ENCODE measurements around the gene GPATCH2L.

GRCh38 chr14:76237349-76237990 is 85.7 kb downstream of the GPATCH2L start:
- TF ChIP-seq CTCF (IDR thresholded peaks at IDR 0.05; ENCODE audit: low read depth, low read length) (no peak), EZH2phosphoT487 (IDR thresholded peaks at IDR 0.05; ENCODE audit: low read depth) (no peak)
